ENCODE measurements around the gene GPC1. TPM values are rescaled to one million over a fixed set of nuclear protein-coding genes. Genes with fewer than 3 reads are reported as not detected.

Gene GPC1
- total RNA-seq, 1 experiment from 2014 or later: 20.1 TPM

DNA sequence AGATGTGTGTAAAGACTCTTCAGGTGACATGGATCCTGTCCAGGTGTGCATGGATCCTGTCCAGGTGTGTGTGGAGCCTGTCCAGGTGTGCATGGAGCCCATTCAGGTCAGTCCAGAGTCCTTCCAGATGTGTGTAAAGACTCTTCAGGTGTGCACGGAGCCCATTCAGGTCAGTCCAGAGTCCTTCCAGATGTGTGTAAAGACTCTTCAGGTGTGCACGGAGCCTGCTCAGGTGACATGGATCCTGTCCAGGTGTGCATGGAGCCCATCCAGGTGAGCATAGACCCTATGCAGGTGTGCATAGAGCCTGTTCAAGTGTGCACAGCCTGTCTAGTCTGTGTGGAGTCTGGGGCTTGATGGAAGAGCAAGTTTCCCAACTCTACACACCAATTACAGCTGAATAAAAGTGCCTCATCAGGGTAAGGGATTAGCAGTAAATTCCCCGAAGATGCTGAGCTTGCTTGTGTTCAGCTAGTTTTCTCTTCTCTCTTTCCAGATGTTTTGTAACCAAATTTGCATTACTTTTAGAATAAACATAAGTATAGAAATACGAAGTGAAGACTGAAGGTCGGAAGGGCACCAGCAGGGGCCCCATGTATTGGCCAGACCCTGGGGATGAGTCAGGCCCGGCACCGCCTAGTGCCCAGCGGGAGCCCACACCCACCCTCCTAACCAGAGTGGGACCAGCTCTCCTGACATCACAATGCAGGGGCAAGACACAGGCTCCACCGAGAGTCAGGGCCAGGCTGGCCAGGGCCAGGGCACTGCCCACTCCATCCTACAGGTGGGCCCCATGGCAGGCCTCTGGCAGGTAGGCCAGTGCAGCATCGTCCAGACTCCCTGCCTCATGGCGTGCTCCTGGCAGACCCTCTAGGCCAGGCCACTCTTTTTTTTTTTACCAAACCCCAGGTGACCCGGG is 38.6 kb upstream of the GPC1 start:
- DNase-seq (ENCODE audit: low read depth): no peak

DNA sequence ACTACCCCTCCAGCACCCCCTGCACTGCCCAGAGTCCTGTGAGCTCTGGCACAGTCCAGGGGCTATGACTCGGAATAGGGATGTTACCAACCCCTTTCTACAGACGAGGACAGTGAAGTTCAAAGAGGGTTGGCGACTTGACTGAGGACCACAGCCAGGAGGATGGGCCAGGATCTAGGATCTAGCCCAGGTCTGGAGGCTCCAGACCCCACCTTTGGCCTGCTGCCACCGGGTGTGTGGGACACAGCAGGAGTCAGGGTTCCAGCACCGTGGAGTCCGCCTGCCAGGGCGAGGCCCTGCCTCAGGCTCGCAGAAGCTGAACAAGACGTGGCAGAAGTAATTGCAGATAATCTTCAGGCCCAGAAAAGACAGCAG is 37.9 kb upstream of the GPC1 start:
- no peak for DNase-seq (ENCODE audit: low read depth)

- DNase-seq (ENCODE audit: low read depth): no peak
These were observed 37.4 kb upstream of the GPC1 start for GRCh38 chr2:240397924-240398645.

GRCh38 chr2:240398661-240399267 is 36.7 kb upstream of the GPC1 start:
- DNase-seq (ENCODE audit: low read depth): no peak

DNA sequence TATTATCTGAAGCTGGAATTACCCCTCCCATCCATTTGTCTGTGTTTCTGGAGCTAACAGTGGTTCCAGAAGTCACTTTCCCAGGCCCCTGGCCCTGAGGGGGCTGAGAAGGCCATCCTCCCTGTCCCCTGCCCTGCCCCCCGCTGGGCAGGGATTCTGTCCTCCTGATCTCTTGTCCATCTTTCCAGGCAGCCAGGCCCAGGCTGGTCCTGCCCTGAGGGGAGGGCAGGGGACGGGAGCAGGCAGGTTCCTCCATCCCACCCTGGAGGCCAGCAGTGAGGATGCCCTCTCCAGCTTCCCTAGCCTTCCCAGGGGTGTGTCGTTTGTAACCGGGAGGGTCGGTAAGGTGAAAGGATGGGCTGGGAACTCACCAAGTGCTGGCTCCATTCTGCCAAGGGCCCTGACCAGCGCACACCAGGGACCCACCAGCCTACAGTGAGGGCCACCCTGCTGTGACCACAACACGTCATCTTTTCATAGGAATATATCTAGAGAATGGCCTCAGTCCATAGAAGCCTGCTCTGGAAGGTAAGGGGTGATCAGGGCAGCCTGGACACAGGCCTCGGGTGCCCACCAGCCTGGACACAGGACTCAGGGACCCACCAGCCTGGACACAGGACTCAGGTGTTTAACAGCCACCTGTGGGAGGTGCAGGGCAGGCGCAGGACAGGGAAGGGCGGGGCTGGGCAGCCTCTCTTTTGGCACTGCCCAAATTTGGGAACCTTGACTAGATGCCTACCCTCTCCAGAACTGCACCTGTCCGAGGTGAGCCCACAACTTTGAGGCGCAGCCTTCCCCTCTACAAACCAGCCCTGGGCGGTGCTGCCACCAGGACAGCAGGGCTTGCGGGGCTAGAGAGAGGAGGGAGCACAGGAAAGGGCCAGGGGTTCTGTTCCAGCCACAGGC is 35.8 kb upstream of the GPC1 start:
- DNase-seq (ENCODE audit: low read depth): no peak

DNA sequence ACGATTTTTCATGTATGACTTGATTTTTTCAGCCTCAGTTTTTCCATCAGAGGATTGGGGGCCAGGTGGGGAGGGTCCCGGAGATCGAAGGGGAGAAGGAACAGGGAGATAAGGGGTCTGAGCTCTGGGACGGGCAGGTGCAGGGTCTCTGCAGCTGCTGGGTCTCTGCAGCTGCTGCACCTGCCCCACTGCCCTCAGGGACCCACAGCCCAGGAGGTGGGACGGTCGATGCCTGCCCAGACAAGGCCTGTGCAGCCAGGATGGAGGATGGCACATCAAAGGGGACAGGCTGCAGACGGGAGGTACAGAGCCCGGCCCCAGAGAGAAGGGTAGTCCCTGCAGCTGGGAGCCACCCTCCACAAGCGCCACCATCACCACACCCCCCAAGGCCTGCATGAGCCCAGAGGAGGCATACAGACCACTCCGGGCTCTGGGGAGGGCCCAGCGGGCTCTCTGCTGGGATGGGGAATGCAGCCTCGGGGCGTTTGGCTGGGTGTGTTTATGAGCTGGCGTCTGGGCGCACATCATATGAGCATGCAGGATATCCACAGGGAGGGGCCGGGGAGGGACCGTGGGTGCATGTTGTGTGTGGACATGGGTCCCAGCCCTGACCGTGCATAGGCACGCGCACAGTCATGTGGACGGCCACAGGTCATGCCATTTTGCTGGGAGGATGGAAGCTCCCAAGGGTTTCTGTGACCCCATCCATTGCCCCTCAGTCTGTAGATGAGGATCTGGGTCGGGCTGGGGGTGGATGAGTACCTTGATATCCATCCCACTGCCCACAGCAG is 34.9 kb upstream of the GPC1 start:
- DNase-seq (ENCODE audit: low read depth): no peak

GRCh38 chr2:240401308-240401707 is 34.2 kb upstream of the GPC1 start:
- no peak for DNase-seq (ENCODE audit: low read depth)

- no peak for DNase-seq (ENCODE audit: low read depth)
These were observed 33.5 kb upstream of the GPC1 start for GRCh38 chr2:240401781-240402551.

- no peak for DNase-seq (ENCODE audit: low read depth)
These were observed 32.7 kb upstream of the GPC1 start for GRCh38 chr2:240402566-240403272.

- no peak for DNase-seq (ENCODE audit: low read depth)
These were observed 31.9 kb upstream of the GPC1 start for GRCh38 chr2:240403396-240404104.

DNA sequence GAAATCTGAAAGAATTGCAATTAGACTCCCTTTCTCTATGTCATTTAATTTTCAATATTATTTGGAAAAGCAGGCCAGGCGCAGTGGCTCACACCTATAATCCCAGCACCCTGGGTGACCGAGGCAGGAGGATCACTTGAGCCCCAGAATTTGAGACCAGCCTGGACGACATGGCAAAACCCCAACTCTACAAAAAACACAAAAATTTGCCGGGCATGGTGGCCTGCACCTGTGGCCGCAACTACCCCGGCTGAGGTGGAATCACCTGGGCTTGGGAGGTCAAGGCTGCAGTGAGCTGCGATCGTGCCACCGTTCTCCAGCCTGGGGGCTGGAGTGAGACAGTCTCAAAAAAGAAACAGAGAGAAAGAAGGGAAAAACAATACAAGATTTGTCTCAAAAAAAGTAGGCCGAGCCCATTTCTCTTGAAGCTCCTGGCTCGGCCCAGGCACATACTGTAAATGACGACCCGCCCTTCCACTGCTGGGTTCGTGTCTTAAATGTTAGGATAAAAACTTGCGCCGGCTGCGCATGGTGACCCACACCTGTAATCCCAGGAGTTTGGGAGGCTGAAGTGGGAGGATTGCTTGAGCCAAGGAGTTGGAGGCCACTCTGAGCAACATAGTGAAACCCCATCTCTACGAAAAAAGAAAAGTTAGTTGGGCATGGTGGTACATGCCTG is 31.1 kb upstream of the GPC1 start:
- DNase-seq (ENCODE audit: low read depth): no peak

DNA sequence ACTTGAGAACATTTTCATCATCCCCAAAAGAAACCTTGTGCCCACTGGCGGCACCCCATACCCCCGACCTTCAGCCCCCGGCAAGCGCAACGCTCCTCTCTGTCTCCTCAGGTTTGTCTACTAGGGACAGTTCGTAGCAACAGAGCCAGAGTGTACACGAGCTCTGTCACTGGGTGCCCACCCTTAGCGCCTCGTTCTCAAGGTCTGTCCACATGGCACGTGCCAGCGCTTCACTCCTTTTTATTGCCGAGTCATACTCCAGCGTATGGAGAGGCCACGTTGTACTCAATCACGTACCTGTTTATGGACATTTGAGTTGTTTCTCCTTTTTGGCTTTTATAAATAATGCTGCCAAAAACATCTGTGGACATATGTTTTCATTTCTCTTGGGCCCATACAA is 30.3 kb upstream of the GPC1 start:
- DNase-seq (ENCODE audit: low read depth): no peak

DNA sequence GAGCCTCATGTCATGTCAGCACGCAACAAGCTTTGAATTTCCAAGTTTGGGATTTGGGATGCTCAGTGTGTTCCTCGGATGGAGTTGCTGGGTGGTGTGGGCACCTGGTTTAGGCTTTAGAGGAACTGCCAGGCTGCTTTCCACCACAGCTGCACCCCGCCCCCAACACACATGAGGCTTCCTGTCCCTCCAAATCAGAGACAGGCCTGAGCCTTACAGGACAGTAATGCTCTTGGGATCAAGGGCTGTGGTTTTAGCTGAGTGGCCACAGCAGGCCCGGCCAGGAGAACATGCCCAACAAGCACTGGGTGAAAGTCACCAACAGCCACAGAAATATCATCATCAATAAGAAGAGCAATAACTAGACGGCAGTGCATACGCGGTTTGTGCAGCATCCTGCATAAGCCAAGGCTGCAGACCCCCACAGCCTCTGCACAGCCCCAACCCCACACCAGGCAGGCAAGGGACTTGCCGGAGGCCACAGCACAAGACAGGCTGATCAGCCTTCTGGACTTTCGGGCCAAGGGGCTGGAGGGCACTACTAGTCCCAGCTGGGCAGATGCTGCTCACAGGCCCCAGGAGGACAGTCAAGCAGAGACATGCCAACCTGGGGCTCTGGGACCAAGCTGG is 29.7 kb upstream of the GPC1 start:
- no peak for DNase-seq (ENCODE audit: low read depth)

DNA sequence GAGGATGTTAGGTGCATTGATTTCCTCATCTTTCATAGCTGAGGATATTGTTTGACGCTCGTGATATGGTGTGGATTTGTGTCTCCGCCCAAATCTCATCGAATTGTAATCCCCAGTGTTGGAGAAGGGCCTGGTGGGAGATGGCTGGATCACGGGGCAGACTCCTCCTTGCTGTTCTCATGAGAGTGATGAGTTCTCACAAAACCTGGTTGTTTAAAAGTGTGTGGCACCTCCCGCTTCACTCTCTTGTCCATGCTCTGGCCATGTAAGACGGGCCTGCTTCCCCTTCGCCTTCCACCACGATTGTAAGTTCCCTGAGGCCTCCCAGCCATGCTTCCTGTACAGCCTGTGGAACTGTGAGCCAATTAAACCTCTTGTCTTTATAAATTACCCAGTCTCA is 28.4 kb upstream of the GPC1 start:
- no peak for DNase-seq (ENCODE audit: low read depth)

DNA sequence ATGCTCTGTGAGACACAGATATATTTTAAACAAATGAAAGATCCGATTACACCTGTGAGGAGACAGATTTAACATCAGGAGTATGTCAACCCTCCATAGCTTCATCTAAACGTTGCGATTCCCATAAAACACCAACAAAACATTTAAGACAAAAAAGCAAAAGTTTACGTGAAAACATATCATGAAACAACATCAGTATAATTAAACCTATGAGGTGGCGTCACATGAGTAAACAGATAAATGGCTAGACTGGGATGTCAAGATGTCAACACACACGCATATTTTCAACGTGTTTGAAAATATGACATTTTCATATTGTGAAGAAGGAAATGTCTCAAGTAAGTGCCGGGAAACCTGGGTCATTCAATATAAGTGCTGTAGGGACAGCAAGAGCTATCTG is 25.5 kb upstream of the GPC1 start:
- DNase-seq (ENCODE audit: low read depth): no peak

DNA sequence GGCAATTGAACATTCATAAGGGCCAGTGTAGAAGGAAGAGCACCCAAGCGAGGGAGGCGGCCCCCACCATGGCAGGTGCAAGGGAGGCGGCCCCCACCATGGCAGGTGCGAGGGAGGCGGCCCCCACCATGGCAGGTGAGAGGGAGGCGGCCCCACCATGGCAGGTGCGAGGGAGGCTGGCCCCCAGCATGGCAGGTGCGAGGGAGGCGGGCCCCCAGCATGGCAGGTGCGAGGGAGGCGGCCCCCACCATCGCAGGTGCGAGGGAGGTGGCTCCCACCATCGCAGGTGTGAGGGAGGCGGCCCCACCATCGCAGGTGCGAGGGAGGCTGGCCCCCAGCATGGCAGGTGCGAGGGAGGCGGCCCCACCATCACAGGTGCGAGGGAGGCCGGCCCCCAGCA is 24.7 kb upstream of the GPC1 start:
- no peak for DNase-seq (ENCODE audit: low read depth)

DNA sequence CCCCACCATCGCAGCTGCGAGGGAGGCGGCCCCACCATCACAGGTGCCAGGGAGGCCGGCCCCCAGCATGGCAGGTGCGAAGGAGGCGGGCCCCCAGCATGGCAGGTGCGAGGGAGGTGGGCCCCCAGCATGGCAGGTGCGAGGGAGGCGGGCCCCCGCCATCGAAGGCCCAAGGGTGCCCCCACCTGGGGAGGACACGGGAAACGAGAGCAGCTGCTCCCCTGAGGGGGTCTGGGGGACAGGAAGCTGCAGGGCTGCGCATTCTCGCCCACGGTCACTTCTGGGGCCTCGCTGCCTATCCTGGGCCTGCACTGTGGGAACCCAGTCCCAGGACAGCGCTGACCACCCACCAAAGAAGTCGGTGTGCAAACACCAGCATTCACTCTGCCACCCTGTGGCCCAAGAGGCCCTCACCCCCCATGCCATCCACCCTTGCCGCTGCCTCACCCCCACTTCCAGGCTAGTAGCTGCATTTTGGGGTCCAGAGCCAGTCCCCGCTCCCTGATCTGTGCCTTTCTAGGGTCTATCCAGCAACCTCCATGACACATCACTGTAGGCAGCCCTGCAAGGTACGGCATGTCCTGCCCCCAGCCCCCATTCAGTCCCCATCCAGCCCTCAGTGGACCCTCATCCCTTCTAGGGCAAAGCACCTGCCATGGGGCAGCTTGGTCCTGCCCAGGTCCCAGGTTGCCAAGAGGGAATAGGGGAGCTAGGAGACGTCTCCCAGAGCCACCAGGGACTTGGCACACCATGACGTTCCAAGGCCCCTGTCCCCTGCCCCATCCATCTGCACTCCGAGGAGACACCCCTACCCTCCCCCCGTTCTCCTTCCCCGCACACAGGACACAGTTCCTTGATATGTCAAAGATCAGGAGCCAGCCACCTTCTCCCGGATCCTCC is 24.0 kb upstream of the GPC1 start:
- no peak for DNase-seq (ENCODE audit: low read depth)

Data from Daoy (cell line).